Naive thymus-derived CD8-positive, alpha-beta T cell (primary cell): ENCODE measurements around the gene SRCIN1. TPM values are rescaled to one million over a fixed set of nuclear protein-coding genes. Genes with fewer than 3 reads are reported as not detected.
A peak's percentile ranks its signal among the peaks of the same experiment; 100 is the strongest.
"Not testable (repeated sequence)": the region's sequence is repeated elsewhere in the genome, so short reads cannot be mapped to it uniquely, and the experiment has no call there.

Experiments
- ATAC-seq, 2 donors: fragments of 150-1000 bp; cut with Tn5 transposase in 1 of 2; sonication (Bioruptor Pico), chemical (Tn5 transposase) in 1 of 2; 1 replicate in 1 of 2; 2 replicates in 1 of 2; pipeline ENCODE4 v1.10.0; 2021; ENCODE audit warnings: mild to moderate bottlenecking in 2 of 2, moderate library complexity in 2 of 2
- POLR2A ChIA-PET: fragments of 350-600 bp; sonication (Branson Sonifier 250); formaldehyde crosslinking; loops from one replicate; lab custom pipeline; 2021; ENCODE audit warnings: antibody characterized with exemption; lab: Charles Lee
- DNase-seq, 10 donors: peaks; one replicate each; pipeline versions ENCODE4 v3.0.0 to v3.0.0-alpha.2; 2020 to 2022
- H3K27ac Mint-ChIP-seq, 10 donors: one replicate each; pipeline ENCODE4 v1.8.0; 2020 to 2022; ENCODE audit warnings: mild to moderate bottlenecking in 10 of 10, mixed read lengths in 10 of 10, moderate library complexity in 4 of 10, inconsistent platforms in 1 of 10
- H3K27me3 Mint-ChIP-seq, 5 donors: one replicate each; pipeline ENCODE4 v1.8.0; 2021 to 2022; ENCODE audit warnings: mixed read lengths in 5 of 5
- H3K36me3 Mint-ChIP-seq, 3 donors: one replicate each; pipeline ENCODE4 v1.8.0; 2020 to 2022; ENCODE audit warnings: mixed read lengths in 3 of 3, mild to moderate bottlenecking in 2 of 3, inconsistent platforms in 1 of 3
- H3K4me1 Mint-ChIP-seq, 4 donors: one replicate each; pipeline ENCODE4 v1.8.0; 2021 to 2022; ENCODE audit warnings: mixed read lengths in 4 of 4
- H3K4me3 Mint-ChIP-seq, 10 donors: one replicate each; pipeline ENCODE4 v1.8.0; 2020 to 2022; ENCODE audit warnings: mild to moderate bottlenecking in 10 of 10, mixed read lengths in 10 of 10, moderate library complexity in 6 of 10, inconsistent platforms in 1 of 10
- H3K9me3 Mint-ChIP-seq, 9 donors: one replicate each; pipeline ENCODE4 v1.8.0; 2020 to 2022; ENCODE audit warnings: mixed read lengths in 9 of 9, mild to moderate bottlenecking in 3 of 9, inconsistent platforms in 1 of 9, moderate library complexity in 1 of 9
- polyA plus RNA-seq, 3 donors: library from polyadenylated mRNA; unstranded; fragments of 300-500 nt; fragmentation: Illumina TruSeq; gene quantifications; one replicate each; pipeline ENCODE4 v1.2.3, GENCODE V29; 2021
- total RNA-seq, 8 experiments: library from RNA in 2 of 8; stranded (reverse) in 2 of 8; gene quantifications; one replicate each; pipeline ENCODE4 v1.2.3 and lab custom pipeline; 2021 to 2026

The SRCIN1 gene
- total and polyA plus RNA-seq, 5 experiments from 2014 or later, result 0.16 to 0.60 TPM; not detected in 3

DNA sequence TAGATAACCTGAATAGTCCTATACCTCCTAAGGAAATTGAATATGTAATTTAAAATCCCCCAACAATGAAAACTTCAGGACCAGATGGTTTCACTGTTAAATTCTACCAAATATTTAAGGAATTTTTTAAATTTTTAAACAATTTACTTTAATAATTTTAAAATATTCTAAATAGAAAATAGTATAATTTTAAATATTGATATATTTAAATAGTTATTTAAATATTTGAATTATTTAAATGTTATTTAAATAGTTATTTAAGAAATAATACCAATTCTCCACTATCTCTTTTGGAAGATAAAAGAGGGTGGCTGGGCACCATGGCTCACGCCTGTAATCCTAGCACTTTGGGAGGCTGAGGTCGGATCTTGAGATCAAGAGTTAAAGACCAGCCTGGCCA lies 104.0 kb downstream of the SRCIN1 start:
- H3K4me3 Mint-ChIP-seq, POLR2A ChIA-PET, ATAC-seq, H3K27me3 Mint-ChIP-seq, H3K27ac Mint-ChIP-seq, H3K36me3 Mint-ChIP-seq, DNase-seq, H3K4me1 Mint-ChIP-seq: not testable (repeated sequence)
- peaks cover 0 to 10% (median 4%) of the 10 kb centered on the region in 9 donors for H3K9me3 Mint-ChIP-seq

DNA sequence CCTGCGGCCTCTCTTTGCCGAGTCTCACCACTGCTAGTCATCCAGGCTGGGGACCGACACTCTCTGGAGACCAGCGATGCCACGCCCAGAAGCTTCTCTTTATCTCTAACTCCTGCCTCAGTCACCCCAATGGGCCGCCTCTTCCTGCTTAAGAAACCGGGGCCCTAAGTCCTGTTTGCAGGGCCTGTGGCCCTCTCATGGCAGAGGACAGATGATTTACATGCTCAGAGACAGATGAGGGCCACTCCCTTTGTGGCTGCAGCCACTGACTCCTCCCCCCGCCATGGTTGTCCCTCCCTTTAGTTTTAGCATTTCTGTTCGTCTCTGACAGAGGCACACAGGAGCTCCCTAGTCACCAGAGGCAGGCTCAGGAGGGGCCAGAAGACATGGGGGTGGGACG lies 106.5 kb downstream of the SRCIN1 start:
- peaks cover 0 to 11% (median 2%) of the 10 kb centered on the region in 5 donors for H3K27me3 Mint-ChIP-seq
- ATAC-seq, H3K27ac Mint-ChIP-seq, H3K4me3 Mint-ChIP-seq, POLR2A ChIA-PET, H3K36me3 Mint-ChIP-seq, DNase-seq, H3K4me1 Mint-ChIP-seq: not testable (repeated sequence)
- H3K9me3 Mint-ChIP-seq, result peaks cover 0 to 15% (median 4%) of the 10 kb centered on the region in 9 donors

DNA sequence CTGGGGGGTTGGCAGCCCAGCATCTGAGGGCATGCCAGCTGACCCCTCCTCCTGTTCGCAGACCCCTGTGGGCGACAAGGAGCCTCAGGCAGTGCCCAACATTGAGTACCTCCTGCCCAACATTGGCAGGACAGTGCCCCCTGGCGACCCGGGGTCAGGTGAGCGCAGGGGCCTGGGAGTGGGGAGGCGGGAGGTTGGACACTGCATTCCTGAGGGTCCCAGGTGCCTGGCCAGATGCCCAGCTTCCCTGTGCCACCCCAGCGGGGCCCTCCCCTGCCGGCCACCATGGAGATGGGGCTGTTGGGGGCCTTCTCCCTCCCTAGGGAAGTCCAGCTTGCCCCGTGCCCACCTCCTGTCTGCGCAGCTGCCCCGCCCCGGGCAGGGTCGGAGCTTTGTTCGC lies 107.4 kb downstream of the SRCIN1 start:
- DNase-seq (no peak), ATAC-seq (no peak)
- no peak overlapping the region for H3K4me3 Mint-ChIP-seq
- H3K27me3 Mint-ChIP-seq, result peaks cover 0 to 11% (median 2%) of the 10 kb centered on the region in 5 donors
- no peaks in the 10 kb centered on the region for H3K4me1 Mint-ChIP-seq
- H3K36me3 Mint-ChIP-seq, result peaks cover 0 to 7% (median 2%) of the 10 kb centered on the region in 3 donors
- peaks cover 0 to 15% (median 4%) of the 10 kb centered on the region in 9 donors for H3K9me3 Mint-ChIP-seq
- POLR2A ChIA-PET, result no interaction called here
- no peak overlapping the region for H3K27ac Mint-ChIP-seq

DNA sequence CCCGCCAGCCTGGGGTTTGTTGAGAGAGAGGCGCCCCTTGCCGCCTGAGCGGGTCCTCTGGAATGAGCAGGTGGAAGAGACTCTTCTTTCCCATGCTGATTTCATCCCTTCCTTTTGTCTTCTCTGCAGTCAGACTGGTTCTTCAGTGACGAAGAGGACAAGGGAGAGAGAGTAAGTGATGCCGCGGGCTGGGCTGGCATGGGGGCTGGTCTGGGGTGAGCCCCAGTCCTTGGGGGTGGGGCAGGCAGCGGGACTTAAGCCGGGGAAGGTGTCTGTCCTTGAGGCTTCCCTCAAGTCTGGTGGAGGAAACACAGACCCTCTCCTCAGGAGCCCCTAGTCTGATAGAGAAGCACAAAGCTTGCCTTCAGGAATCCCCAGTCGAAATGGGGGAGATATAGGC lies 108.1 kb downstream of the SRCIN1 start:
- H3K4me3 Mint-ChIP-seq, ATAC-seq, H3K36me3 Mint-ChIP-seq, POLR2A ChIA-PET, H3K27ac Mint-ChIP-seq, H3K4me1 Mint-ChIP-seq, DNase-seq: not testable (repeated sequence)
- Mint-ChIP-seq H3K9me3 (peaks cover 0 to 15% (median 4%) of the 10 kb centered on the region in 9 donors), H3K27me3 (peaks cover 0 to 11% (median 2%) of the 10 kb centered on the region in 5 donors)

DNA sequence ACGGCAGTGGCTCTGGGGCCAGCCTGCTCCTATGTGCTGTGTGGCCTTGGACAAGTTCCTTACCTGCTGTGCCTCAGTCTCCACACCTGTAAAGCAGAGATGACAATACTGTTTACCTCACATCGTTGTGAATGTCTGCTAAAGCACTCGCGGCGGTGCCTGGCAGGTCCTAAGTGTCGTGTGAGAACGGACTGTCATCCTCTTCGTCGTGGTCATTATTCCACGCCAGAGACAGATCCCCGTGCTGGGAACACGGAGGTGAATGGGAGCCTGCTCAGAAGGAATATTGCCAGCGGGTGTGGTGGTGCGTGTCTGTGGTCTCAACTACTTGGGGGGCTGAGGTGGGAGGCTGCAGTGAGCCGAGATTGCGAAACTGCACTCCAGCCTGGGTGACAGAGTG lies 111.6 kb downstream of the SRCIN1 start:
- not testable (repeated sequence) for ATAC-seq

DNA sequence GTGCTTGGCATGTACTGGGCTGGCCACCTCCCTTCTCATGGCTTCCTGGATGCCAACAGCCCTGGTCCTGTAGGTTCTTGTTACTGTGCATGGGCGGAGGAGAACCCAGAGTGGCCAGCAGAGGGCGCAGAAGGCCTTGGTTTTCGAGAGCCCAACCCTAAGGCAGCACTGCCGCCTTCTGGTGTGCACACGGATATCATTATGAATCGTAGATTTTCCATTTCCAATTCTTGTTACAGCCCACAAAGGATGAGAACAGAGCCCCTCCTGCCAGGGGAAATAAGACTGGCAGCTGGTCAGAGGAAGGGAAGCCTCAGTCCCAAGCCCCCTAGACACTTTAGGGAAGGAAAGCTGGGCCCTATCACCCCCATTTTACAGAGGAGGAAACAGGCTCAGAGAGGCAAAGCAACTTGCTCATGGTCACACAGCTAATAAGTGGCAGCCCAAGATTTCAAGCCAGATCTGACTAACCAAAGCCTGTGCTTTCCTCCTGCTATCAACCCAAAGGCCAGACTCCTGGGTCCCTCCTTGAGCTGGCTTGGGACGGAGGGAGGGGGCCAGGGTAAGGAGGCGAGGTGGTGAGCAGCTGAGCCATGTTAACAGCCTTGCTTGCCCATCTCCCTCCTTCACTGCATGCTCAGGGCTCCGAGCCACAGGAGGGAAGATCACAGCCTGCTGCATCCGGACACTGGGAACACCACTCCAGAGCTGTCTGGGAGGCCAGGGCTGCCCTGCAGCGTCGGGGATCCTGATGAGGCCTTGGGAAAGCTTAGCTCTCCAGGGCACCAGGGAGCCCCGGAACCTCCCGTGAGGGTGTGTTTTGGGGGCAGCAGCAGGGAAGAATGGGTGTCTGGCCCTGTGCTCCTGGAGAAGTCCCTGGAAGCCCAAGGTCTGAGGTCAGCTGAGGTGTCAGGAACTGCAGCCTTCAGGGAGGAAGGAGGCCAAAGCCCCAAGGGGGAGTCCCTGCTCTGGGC lies 113.4 kb downstream of the SRCIN1 start:
- peak; percentile 76 to 80 for ATAC-seq
- H3K4me1 Mint-ChIP-seq, H3K4me3 Mint-ChIP-seq, H3K9me3 Mint-ChIP-seq, H3K36me3 Mint-ChIP-seq, POLR2A ChIA-PET: not testable (repeated sequence)
- DNase-seq, result peak; percentile 78 to 95 (median 86)
- H3K27ac Mint-ChIP-seq, result peak overlapping the region in 3 of 10 donors; percentile 12 to 41 (median 37)
- peaks cover 0 to 15% (median 0%) of the 10 kb centered on the region in 5 donors for H3K27me3 Mint-ChIP-seq

More for the DNA sequence above, 111.6 kb downstream of the SRCIN1 start:
- H3K27ac Mint-ChIP-seq, H3K36me3 Mint-ChIP-seq, H3K4me3 Mint-ChIP-seq, DNase-seq, H3K4me1 Mint-ChIP-seq, POLR2A ChIA-PET: not testable (repeated sequence)
- Mint-ChIP-seq H3K9me3 (peaks cover 0 to 15% (median 4%) of the 10 kb centered on the region in 9 donors), H3K27me3 (peaks cover 0 to 19% (median 0%) of the 10 kb centered on the region in 5 donors)

DNA sequence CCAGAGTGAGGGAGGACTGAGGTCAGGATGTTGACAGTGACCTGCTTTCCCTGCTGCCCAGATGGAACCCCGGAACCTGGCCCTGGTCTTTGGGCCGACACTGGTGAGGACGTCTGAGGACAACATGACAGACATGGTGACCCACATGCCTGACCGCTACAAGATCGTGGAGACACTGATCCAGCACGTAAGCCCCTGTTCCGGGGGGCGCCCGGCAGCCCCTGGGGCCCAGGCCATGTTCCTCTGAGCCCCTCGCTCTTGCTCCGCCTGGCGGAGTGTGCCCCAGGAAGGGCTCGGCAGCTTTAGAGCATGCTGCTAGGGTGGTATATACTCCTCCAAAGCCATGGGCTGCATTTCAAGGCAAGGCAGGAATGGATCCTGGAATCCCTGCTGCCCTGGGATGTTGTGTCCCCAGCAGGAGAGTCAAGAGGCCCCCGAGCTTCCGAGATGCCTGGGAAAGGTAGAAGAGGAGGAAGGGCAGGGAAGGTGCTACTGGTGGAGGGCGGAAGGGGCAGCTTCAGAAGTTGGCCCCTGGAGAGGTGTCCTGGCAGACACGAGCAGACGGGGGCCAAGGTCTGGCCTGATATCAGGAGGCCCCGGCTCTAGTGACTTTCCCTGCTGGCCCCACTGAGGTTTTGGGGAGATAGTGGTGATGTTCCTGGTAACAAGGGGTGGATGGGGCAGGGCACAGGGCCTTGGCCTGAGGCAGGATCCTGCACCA lies 114.2 kb downstream of the SRCIN1 start:
- not testable (repeated sequence) for H3K4me1 Mint-ChIP-seq, H3K9me3 Mint-ChIP-seq, ATAC-seq, DNase-seq, H3K36me3 Mint-ChIP-seq, H3K4me3 Mint-ChIP-seq
- POLR2A ChIA-PET, result interaction anchor here (0.6 kb wide), 1 partner anchor 1139 kb away, joined by 4 read pairs; no protein-coding TSS in a partner anchor
- Mint-ChIP-seq H3K27ac (peak overlapping the region in 2 of 10 donors; percentile 12 to 37), H3K27me3 (peaks cover 0 to 11% (median 0%) of the 10 kb centered on the region in 5 donors)

DNA sequence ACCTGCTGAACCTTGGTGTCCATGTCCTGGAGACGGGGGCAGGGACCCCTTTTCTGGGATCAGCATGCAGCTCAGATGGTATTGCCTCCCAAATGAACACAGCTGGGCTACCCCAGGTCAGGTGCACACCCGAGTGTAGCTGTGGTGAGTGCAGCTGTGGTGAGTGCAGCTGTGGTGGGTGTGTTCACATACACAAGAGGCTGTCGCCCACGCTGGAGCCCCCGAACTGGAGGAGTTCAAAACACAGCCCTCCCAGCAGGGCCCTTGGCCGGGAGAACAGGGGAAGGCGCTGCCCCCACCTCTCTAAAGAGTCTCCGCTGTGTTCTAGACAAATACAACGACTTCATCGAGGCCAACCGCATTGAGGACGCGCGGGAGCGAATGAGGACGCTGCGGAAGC lies 116.0 kb downstream of the SRCIN1 start:
- ATAC-seq, H3K4me3 Mint-ChIP-seq, H3K9me3 Mint-ChIP-seq, POLR2A ChIA-PET, DNase-seq, H3K36me3 Mint-ChIP-seq, H3K27ac Mint-ChIP-seq, H3K4me1 Mint-ChIP-seq: not testable (repeated sequence)
- H3K27me3 Mint-ChIP-seq, result peaks cover 0 to 16% (median 8%) of the 10 kb centered on the region in 5 donors

DNA sequence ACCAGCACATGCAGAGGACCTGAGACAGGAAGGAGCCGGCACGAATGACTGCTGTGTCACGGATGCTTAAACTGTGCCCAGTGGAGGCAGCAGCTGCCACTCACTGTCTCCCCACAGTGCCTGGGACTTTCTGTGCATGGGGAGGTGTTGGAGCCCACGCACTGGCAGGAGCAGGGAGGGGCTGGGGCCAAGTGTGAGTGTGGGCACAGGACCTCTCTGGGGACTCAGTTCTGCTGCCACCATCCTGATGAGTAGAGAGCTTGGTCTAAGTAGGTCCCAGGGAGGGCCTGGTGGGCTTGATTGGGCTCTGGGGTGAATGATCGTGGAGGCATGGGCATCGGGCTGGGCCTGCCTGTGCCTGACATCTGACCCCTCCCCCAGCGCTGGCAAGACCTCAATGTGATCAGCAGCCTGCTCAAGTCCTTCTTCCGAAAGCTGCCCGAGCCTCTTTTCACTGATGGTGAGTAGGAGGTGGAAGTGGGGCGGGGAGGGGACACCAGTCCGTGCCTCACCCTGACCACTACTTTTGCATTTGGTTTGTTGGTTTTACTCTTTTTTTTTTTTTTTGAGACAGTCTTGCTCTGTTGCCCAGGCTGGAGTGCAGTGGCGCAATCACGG lies 120.0 kb downstream of the SRCIN1 start:
- Mint-ChIP-seq H3K27ac (peak overlapping the region in 2 of 10 donors; percentile 20 to 21), H3K4me3 (peak overlapping the region in 1 of 10 donors; percentile 15), H3K27me3 (peaks cover 0 to 17% (median 4%) of the 10 kb centered on the region in 5 donors)
- POLR2A ChIA-PET, ATAC-seq, DNase-seq, H3K9me3 Mint-ChIP-seq, H3K36me3 Mint-ChIP-seq, H3K4me1 Mint-ChIP-seq: not testable (repeated sequence)

DNA sequence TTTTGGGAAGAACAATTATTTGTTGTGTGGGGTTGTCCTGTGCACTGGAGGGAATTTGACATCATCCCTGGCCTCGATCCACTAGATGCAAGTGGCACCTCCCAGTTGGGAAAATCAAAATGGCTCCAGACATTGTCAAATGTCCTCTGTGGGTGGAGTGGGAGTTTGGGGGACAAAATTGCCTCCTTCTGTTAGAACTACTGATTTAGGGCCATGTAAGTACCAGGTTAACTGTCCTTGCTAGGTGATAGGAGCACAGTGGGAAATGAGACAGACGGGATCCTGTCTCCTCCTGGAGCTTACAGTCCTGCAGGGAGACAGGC lies 120.6 kb downstream of the SRCIN1 start:
- POLR2A ChIA-PET, result no interaction called here
- Mint-ChIP-seq H3K36me3 (no peaks in the 10 kb centered on the region), H3K27ac (no peak overlapping the region), H3K4me3 (no peak overlapping the region), H3K4me1 (peaks cover 0 to 10% (median 3%) of the 10 kb centered on the region in 4 donors), H3K9me3 (no peaks in the 10 kb centered on the region), H3K27me3 (peaks cover 0 to 17% (median 4%) of the 10 kb centered on the region in 5 donors)
- ATAC-seq (no peak), DNase-seq (no peak)

DNA sequence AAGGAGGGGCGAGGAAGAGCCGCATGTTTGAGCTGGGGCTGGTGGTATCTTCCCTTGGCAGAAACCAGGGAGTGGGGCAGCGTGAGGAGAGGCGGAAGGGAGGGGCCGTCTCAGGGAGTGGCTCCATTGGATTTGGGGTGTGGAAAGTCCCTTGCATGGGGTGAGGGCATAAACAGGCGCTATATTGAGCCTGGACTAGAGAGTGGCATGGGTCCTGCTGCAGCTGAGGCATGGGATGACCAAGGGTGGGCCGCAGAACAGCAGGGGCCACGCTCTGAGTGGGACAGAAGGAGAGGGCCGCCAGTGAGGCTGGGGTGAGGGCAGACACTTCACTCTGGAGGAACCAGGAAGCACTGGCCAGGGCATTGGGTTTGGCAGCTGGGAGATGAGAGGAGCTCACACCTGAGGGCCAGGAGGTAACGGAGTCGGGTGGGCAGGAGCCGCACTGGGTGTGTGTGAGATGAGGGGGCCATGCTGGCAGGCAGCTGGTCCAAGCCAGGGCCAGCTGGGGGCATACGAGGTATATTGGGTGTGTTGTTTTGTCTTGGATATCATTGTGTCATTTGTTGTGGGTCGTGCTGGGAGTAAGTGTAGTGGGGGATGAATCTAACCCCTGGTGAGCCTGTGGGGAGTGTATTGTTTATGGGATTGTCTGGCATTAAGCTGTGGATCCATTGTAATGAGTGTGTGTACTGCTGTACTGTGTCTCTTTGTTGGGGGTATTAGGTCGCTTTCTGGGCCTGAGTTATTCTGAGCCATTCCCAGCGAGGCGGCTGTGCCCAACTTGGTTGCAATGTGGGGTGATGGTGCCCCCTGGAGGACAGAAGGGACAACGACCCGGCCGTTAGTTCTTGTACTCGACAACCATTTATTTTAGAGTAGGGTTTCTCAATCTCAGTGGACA lies 121.3 kb downstream of the SRCIN1 start:
- peaks cover 0 to 15% (median 4%) of the 10 kb centered on the region in 5 donors for H3K27me3 Mint-ChIP-seq
- DNase-seq (peak; percentile 33 to 75 (median 52)), ATAC-seq (peak; percentile 79 to 82)
- POLR2A ChIA-PET, H3K9me3 Mint-ChIP-seq, H3K4me3 Mint-ChIP-seq, H3K4me1 Mint-ChIP-seq, H3K36me3 Mint-ChIP-seq: not testable (repeated sequence)
- H3K27ac Mint-ChIP-seq, result peak overlapping the region in 1 of 10 donors; percentile 76

DNA sequence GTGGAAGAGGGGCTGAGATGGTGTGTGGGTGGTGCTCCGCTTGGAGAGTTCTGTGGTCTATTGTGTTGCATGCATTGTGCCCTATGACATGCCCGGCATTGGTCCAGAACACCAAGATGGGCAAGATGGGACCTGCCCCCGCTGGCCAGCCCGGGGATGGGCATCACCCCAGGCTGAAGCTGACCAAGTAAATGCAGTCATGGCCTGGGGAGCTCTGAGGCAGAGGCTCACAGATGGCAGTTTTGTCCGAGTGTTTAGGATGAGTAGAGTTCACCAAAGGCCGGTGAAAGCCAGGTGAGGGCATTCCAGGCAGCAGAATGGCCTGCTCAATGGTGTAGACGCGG lies 123.1 kb downstream of the SRCIN1 start:
- ATAC-seq, POLR2A ChIA-PET: not testable (repeated sequence)

More for the DNA sequence above, 123.1 kb downstream of the SRCIN1 start:
- not testable (repeated sequence) for H3K4me3 Mint-ChIP-seq, H3K9me3 Mint-ChIP-seq, H3K27ac Mint-ChIP-seq, H3K36me3 Mint-ChIP-seq, DNase-seq, H3K4me1 Mint-ChIP-seq
- peaks cover 0 to 15% (median 4%) of the 10 kb centered on the region in 5 donors for H3K27me3 Mint-ChIP-seq
